Measurements from ENCODE around the gene STAT5B. TPM values are rescaled to one million over a fixed set of nuclear protein-coding genes. Genes with fewer than 3 reads are reported as not detected.
A peak's percentile ranks its signal among the peaks of the same experiment; 100 is the strongest.
"Not testable (repeated sequence)": the region's sequence is repeated elsewhere in the genome, so short reads cannot be mapped to it uniquely, and the experiment has no call there.

Gene STAT5B
- total and polyA plus RNA-seq, 2 donors (not counting 1 experiment from before 2014, with no cell fraction given), result 24.4 to 29.6 TPM

DNA sequence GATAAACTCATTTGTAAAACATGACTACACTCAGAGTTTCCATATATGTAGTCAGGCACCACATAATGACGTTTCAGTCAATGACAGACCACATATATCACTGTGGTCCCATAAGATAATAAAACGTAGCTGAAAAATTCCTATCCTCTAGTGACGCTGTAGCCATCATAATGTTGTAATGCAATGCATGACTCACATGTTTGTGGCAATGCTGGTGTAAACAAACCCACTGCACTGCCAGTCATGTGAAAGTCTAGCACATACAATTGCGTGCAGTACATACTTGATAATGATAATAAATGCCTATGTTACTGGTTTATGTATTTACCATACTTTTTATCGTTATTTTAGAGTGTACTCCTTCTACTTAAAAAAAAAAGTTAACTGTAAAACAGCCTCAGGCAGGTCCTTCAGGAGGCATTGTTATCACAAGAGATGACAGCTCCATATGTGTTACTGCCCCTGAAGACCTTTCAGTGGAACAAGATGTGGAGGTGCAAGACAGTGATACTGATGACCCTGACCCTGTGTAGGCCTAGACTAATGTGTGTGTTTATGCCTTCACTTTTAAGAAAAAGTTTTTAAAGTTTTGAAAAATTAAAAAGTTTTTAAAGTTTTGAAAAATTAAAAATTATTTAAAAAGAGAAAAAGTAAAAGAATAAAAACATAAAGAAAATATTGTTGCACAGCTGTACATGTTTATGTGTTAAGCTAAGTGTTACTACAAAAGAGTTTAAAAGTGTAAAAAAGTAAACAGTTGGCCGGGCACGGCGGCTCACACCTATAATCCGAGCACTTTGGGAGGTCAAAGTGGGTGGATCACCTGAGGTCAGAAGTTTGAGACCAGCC lies 9.0 kb downstream of the STAT5B start:
- Histone ChIP-seq H3K27ac (ENCODE audit: insufficient read depth, low read length) (peak overlapping the region; percentile 81), H3K36me3 (ENCODE audit: control insufficient read depth, insufficient read depth, low read length) (no peaks in the 10 kb centered on the region), H3K4me2 (ENCODE audit: extremely low read depth, insufficient read depth, low read length) (no peak overlapping the region), H3K9me3 (ENCODE audit: control insufficient read depth, insufficient read depth, low read depth, low read length) (no peaks in the 10 kb centered on the region), H3K4me3 (replicated peaks in 1 of 4; ENCODE audit: control extremely low read depth in 1 of 4, insufficient read depth in 1 of 4, low read depth in 3 of 4, low read length in 4 of 4) (no peak overlapping the region), H2AFZ (ENCODE audit: low read length) (no peak overlapping the region), H3K9ac (ENCODE audit: insufficient read depth, low read length) (no peak overlapping the region), H3K27me3 (ENCODE audit: control insufficient read depth, insufficient read depth, low read length) (no peaks in the 10 kb centered on the region), H3K79me2 (ENCODE audit: control insufficient read depth, insufficient read depth, low read length) (peaks cover 10% of the 10 kb centered on the region), H4K20me1 (ENCODE audit: control insufficient read depth, extremely low read depth, insufficient read depth, low read length) (no peaks in the 10 kb centered on the region), H3K4me1 (ENCODE audit: control insufficient read depth, extremely low read depth, insufficient read depth, low read length) (peaks cover 2% of the 10 kb centered on the region)
- DNase-seq (ENCODE audit: low read depth in 2 of 2), result peak; percentile 87 to 99
- TF ChIP-seq EZH2 (IDR thresholded peaks at IDR 0.05; ENCODE audit: low read length, missing control alignments), result no peak
- TF ChIP-seq, protein P1, sequence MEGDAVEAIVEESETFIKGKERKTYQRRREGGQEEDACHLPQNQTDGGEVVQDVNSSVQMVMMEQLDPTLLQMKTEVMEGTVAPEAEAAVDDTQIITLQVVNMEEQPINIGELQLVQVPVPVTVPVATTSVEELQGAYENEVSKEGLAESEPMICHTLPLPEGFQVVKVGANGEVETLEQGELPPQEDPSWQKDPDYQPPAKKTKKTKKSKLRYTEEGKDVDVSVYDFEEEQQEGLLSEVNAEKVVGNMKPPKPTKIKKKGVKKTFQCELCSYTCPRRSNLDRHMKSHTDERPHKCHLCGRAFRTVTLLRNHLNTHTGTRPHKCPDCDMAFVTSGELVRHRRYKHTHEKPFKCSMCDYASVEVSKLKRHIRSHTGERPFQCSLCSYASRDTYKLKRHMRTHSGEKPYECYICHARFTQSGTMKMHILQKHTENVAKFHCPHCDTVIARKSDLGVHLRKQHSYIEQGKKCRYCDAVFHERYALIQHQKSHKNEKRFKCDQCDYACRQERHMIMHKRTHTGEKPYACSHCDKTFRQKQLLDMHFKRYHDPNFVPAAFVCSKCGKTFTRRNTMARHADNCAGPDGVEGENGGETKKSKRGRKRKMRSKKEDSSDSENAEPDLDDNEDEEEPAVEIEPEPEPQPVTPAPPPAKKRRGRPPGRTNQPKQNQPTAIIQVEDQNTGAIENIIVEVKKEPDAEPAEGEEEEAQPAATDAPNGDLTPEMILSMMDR (conservative IDR thresholded peaks at IDR 0.05 in 1 of 2, IDR thresholded peaks at IDR 0.05 in 1 of 2; ENCODE audit: low read depth in 1 of 2, low read length in 2 of 2), result no peak

DNA sequence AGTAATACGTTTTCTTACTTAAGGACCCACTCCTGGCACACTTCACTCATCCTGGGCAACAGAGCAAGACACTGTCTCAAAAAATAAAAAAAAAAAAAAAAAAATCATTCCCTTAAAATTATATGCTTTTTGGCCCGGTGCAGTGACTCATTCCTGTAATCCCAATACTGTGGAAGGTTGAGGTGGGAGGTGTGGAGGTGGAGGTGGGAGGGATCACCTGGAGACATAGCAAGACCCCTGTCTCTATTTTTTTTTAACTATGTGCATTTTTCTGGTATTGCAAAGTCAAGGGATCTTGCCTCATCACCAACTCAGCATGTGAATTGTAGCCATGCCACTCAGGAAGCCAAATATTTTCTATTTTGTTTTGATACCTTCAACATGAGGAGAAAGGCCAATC lies 9.7 kb downstream of the STAT5B start:
- Histone ChIP-seq H3K4me2 (ENCODE audit: extremely low read depth, insufficient read depth, low read length) (peak overlapping the region; percentile 13), H3K36me3 (ENCODE audit: control insufficient read depth, insufficient read depth, low read length) (no peaks in the 10 kb centered on the region), H2AFZ (ENCODE audit: low read length) (no peak overlapping the region), H3K27me3 (ENCODE audit: control insufficient read depth, insufficient read depth, low read length) (no peaks in the 10 kb centered on the region), H3K9me3 (ENCODE audit: control insufficient read depth, insufficient read depth, low read depth, low read length) (no peaks in the 10 kb centered on the region), H3K9ac (ENCODE audit: insufficient read depth, low read length) (no peak overlapping the region), H3K79me2 (ENCODE audit: control insufficient read depth, insufficient read depth, low read length) (peaks cover 10% of the 10 kb centered on the region), H3K4me1 (ENCODE audit: control insufficient read depth, extremely low read depth, insufficient read depth, low read length) (peaks cover 2% of the 10 kb centered on the region), H4K20me1 (ENCODE audit: control insufficient read depth, extremely low read depth, insufficient read depth, low read length) (no peaks in the 10 kb centered on the region), H3K27ac (ENCODE audit: insufficient read depth, low read length) (peak overlapping the region; percentile 81), H3K4me3 (replicated peaks in 1 of 4; ENCODE audit: control extremely low read depth in 1 of 4, insufficient read depth in 1 of 4, low read depth in 3 of 4, low read length in 4 of 4) (no peak overlapping the region)
- TF ChIP-seq, protein P1 (conservative IDR thresholded peaks at IDR 0.05 in 1 of 2, IDR thresholded peaks at IDR 0.05 in 1 of 2; ENCODE audit: low read depth in 1 of 2, low read length in 2 of 2), result no peak
- no peak for TF ChIP-seq EZH2 (IDR thresholded peaks at IDR 0.05; ENCODE audit: low read length, missing control alignments)
- DNase-seq (ENCODE audit: low read depth in 2 of 2), result no peak

DNA sequence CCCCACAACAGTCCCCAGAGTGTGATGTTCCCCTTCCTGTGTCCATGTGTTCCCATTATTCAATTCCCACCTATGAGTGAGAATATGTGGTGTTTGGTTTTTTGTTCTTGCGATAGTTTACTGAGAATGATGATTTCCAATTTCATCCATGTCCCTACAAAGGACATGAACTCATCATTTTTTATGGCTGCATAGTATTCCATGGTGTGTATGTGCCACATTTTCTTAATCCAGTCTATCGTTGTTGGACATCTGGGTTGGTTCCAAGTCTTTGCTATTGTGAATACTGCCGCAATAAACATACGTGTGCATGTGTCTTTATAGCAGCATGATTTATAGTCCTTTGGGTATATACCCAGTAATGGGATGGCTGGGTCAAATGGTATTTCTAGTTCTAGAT lies 11.8 kb downstream of the STAT5B start:
- H3K79me2 ChIP-seq (ENCODE audit: control insufficient read depth, insufficient read depth, low read length); H4K20me1 ChIP-seq (ENCODE audit: control insufficient read depth, extremely low read depth, insufficient read depth, low read length); H3K4me3 ChIP-seq (replicated peaks in 1 of 4; ENCODE audit: control extremely low read depth in 1 of 4, insufficient read depth in 1 of 4, low read depth in 3 of 4, low read length in 4 of 4); H3K36me3 ChIP-seq (ENCODE audit: control insufficient read depth, insufficient read depth, low read length); DNase-seq (ENCODE audit: low read depth in 2 of 2); H2AFZ ChIP-seq (ENCODE audit: low read length); H3K9me3 ChIP-seq (ENCODE audit: control insufficient read depth, insufficient read depth, low read depth, low read length); H3K4me1 ChIP-seq (ENCODE audit: control insufficient read depth, extremely low read depth, insufficient read depth, low read length); H3K27ac ChIP-seq (ENCODE audit: insufficient read depth, low read length); H3K4me2 ChIP-seq (ENCODE audit: extremely low read depth, insufficient read depth, low read length); H3K9ac ChIP-seq (ENCODE audit: insufficient read depth, low read length); H3K27me3 ChIP-seq (ENCODE audit: control insufficient read depth, insufficient read depth, low read length): not testable (repeated sequence)

All from fibroblast of lung (primary cell).